GM21737 (cell line): ENCODE measurements around the gene MAP2K7.
"Not testable (repeated sequence)": the region's sequence is repeated elsewhere in the genome, so short reads cannot be mapped to it uniquely, and the experiment has no call there.

Source experiments
- ATAC-seq: cut with Tn5 transposase; IDR thresholded peaks from one replicate; pipeline ENCODE4 v1.9.1; 2021; ENCODE audit warnings: mild to moderate bottlenecking, moderate library complexity; ENCODE audit not compliant: unreplicated experiment

Gene MAP2K7

DNA sequence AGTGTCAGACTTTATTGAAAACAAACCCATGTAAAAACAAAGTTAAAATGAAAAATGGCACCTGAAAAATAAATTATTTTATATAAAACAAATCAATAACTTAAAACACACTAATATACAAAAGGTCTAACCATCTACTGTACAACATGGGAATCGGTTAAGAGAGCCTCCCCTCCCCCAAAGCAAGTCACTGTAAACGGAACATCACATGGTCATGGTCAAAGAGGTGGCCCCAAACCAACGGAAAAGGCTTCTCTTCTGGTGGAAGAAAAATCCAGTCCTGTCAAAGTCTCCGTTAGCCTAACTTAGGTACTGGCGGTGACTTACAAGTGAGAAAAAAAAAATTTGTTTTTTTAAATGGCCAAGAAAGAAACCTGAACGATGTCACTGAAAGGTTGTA lies 55.5 kb downstream of the MAP2K7 start:
- no peak for ATAC-seq

GRCh38 chr19:7961082-7961481 lies 57.4 kb downstream of the MAP2K7 start:
- ATAC-seq, result not testable (repeated sequence)

DNA sequence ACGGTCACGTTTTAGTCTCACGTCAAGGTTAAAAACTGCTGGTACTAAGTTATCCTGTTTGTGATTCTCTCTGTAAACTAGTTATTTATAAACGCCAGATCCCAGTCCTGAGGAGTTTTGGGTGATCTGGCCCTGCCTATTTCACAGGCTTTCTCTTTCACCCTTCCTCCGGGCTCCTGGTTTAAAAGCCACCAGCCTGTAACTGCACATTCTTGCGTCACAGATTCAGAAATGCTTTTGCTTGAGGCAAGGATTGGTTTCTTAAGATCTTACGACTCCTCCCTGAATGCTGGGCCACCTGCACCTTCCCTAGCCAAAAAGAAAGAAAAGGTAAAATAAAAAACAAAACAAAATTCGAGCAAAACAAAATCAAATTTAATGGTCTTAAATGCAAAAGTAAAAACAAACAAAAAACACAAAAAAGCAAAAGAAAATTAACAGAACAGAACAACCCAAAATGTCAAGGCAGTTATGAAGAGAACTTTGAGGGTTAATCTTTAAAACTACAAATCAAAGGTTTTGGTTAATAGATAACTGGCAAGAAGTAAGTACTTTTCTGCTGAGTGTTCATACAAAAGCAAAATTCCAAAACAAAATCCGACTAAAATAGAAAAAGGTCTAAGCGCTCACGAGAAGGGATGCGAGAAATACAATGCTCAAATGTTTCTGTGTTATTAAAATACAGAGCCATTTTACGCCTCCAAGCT lies 58.4 kb downstream of the MAP2K7 start:
- ATAC-seq, result no peak

- ATAC-seq, result no peak
These were observed 59.1 kb downstream of the MAP2K7 start for GRCh38 chr19:7962644-7963268.

GRCh38 chr19:7963566-7963965 lies 59.9 kb downstream of the MAP2K7 start:
- ATAC-seq, result no peak
